Lower leg skin (tissue), 3 donors: ENCODE data around the gene DENND1A.

Experiments used
- POLR2A ChIP-seq, 2 donors: fragments of 450-650 bp; IDR thresholded peaks; one replicate each; pipeline ENCODE4 v1.6.1; 2016 to 2017; ENCODE audit warnings: antibody characterized with exemption in 2 of 2, mild to moderate bottlenecking in 1 of 2, moderate library complexity in 1 of 2
- TF ChIP-seq, protein P1 (sequence below), 3 donors: fragments of 450-650 bp; IDR thresholded peaks; one replicate each; pipeline ENCODE4 v1.5.1; 2016; ENCODE audit warnings: antibody characterized with exemption in 3 of 3, mild to moderate bottlenecking in 3 of 3, moderate library complexity in 2 of 3

DNA sequence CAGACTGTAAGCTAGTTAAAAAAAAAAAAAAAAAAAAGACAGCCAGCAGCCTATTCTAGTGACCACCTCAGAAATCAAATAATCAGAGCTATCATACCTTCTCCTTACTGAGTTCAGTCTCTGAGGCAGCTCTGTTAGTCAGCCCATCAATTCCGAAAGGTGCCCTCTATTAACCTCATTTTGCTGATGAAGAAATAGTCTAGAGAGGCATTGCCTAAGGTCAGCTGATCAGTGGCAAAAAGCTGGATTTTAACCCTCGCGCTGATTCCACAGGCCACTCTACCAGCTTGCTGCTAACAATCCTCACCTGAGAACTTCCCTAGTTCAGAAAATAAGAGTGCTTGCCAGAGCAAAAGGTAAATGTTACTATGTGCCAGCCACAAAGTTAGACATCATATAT is 172.0 kb downstream of the DENND1A start:
- TF ChIP-seq, protein P1, sequence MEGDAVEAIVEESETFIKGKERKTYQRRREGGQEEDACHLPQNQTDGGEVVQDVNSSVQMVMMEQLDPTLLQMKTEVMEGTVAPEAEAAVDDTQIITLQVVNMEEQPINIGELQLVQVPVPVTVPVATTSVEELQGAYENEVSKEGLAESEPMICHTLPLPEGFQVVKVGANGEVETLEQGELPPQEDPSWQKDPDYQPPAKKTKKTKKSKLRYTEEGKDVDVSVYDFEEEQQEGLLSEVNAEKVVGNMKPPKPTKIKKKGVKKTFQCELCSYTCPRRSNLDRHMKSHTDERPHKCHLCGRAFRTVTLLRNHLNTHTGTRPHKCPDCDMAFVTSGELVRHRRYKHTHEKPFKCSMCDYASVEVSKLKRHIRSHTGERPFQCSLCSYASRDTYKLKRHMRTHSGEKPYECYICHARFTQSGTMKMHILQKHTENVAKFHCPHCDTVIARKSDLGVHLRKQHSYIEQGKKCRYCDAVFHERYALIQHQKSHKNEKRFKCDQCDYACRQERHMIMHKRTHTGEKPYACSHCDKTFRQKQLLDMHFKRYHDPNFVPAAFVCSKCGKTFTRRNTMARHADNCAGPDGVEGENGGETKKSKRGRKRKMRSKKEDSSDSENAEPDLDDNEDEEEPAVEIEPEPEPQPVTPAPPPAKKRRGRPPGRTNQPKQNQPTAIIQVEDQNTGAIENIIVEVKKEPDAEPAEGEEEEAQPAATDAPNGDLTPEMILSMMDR (IDR thresholded peaks at IDR 0.05): no peak
- TF ChIP-seq POLR2A (IDR thresholded peaks at IDR 0.05): no peak
